GM21526 (cell line): Measurements from ENCODE around the gene PRUNE1.

ENCODE experiments used
- ATAC-seq: cut with Tn5 transposase; IDR thresholded peaks from one replicate; pipeline ENCODE4 v1.9.1; 2021; ENCODE audit warnings: moderate library complexity; ENCODE audit not compliant: unreplicated experiment, low FRiP score

PRUNE1 gene

DNA sequence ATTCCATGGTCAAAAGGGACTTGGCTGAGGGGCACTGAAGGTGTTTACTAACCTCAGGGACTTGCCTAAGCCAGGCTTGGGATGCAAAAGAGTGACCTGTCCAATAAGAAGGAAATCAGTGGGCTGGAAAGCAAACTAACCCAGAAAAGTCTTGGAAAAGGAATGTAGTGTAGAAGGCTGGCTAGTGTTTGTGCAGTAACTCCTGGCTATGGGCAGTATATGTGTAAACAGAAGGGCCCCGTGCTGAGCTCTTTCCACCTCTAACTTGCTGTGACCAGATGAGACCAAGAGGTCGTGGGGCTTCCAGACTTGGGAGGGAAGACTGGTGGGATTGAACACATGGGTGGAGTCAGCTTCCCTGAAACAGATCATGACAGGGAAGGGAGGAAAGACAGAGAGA, 5.6 kb upstream of the PRUNE1 start:
- no peak for ATAC-seq

GRCh38 chr1:151003180-151003579, 5.1 kb upstream of the PRUNE1 start:
- ATAC-seq: no peak

GRCh38 chr1:151005729-151006319, 2.4 kb upstream of the PRUNE1 start:
- no peak for ATAC-seq

DNA sequence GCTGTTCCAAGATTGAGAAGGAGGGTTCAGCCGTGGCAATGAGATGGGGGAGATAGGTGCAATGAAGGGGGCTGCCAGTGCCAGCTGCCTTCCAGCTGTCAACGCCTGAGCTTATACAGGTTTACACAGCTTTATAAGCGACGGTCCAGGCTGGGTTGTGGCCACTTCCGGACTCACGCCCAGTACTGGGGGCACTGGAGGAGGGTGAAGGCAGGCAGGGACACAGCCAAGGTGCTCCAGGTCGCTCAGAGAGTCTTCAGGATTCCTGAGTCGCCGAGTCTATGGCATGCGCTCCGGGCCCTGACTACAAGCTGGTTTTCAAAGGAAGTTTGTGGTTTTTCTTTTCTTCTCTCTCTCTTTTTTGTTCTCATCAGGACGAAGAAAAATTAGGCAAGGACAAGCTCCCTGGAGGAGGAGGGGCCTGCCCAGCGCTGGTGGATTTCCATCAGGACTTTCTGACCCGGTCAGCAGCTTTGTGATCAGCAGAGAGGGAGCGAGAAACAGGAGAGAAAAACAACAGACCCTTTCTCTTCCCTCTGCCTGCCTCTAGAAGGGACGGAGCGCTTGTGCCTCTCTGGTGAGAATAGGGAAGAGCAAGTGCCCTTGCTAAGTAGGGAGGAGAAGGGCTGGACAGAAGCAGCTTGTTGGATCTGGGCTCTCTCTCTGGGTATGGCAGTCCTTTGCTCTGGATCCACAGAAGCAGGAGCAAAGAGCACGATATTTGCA, 1.8 kb upstream of the PRUNE1 start, which contains the start of gene MINDY1:
Gene MINDY1, minus strand, starts transcription at position 576 of the 726 bp plus-strand sequence. CDS start 4,285 bp downstream, outside the sequence.
- no peak for ATAC-seq

GRCh38 chr1:151007853-151008243, 401 bp upstream of the PRUNE1 start:
- no peak for ATAC-seq

DNA sequence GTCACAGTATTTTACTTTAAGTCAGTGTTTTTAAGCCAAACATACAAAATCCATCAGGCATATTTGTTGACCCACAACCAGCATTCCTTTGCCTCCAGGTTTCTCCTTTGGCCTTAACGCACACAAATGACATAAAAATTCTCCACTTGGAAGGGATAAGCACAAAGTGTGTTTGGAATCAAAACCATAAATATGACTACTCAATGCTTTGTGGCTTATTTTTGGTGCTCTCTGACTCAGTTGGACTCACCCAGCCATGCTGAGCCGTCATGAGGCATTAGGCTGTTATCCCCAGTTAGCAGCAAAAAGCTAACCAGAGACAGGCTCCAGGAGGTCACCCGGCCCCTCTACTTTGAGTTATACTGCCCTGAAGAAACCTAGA, 948 bp downstream of the PRUNE1 start:
- ATAC-seq: no peak

GRCh38 chr1:151009674-151010345, 1.6 kb downstream of the PRUNE1 start:
- ATAC-seq: no peak

- no peak for ATAC-seq
These were observed 2.1 kb downstream of the PRUNE1 start for GRCh38 chr1:151010346-151010726.

GRCh38 chr1:151011154-151011850, 3.1 kb downstream of the PRUNE1 start:
- ATAC-seq: no peak

DNA sequence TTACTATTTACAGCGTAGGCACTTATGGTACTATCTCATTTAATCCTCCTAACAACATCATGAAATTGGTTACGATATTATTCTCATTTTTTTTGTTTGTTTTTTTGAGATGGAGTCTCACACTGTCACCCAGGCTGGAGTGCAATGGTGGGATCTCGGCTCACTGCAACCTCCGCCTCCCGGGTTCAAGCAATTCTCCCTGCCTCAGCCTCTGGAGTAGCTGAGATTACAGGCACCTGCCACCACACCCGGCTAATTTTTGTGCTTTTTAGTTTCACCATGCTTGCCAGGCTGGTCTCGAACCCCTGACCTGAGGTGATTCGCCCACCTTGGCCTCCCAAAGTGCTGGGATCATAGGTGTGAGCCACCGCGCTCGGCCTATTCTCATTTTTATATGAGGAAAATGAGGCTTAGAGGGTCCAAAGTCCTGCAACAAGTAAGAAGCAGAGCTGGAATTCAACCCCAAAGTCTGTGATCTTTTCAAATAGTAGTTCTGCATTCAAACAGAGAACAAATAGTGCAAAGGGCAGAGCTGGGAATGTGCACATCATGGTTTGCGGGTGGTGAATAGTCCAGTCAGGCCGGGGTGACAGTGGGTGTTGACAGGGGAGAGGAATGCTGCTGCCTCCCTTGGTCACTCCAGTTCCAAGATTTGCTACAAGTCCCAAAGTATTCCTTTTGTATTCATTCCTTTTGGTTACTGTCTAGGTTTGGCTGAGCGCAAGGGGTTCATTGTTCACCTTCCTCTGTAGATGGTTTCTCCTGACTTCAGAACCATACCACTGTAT, 4.6 kb downstream of the PRUNE1 start:
- no peak for ATAC-seq

- ATAC-seq: no peak
These were observed 5.3 kb downstream of the PRUNE1 start for GRCh38 chr1:151013518-151013917.

DNA sequence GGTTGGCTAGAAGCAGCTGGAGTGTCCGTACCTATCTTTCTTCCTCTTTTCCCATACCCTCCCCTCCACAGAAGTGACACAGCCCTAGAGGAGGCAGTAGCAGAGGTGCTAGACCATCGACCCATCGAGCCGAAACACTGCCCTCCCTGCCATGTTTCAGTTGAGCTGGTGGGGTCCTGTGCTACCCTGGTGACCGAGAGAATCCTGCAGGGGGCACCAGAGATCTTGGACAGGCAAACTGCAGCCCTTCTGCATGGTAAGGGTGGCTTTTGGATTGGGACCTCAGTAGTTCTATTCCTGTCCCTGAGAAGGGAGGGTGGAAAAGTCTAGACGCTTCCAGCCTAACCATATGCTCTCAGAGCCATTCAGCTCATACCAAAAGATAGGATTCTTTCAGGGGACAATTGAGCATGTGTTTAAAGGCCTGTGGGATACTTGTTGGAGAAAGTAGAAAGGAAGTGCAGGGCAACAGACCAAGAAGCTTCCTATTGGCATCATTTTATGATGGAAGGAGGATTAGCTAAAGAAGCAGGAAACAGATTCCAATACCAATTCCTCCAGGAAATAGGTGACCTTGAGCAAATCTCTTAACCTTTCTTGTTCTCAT, 16.4 kb downstream of the PRUNE1 start:
- ATAC-seq: no peak

GRCh38 chr1:151026460-151026859, 18.2 kb downstream of the PRUNE1 start:
- ATAC-seq: no peak

- ATAC-seq: no peak
These were observed 23.9 kb downstream of the PRUNE1 start for GRCh38 chr1:151032164-151032563.

DNA sequence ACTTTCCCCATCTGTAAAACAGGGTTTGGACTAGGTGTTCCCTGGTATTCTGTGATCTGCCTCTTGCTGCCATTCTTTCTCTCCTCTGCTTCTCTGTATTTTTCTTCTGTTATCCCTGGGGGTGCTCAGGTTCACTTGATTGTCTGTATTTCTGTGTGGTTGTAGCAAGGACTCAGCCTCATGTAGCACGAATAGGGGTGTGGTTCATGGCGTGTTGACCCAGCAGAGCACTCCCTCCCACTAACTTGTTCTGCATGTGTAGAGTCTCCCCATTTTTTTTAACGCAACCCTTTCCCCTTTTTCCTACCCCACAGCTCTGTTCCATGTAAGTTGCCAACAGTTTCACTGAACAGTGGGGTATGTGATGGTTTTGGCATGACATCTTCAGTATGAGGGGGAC, 26.9 kb downstream of the PRUNE1 start:
- no peak for ATAC-seq

GRCh38 chr1:151036356-151036755, 28.1 kb downstream of the PRUNE1 start, which contains the start of gene BNIPL:
Gene BNIPL, plus strand, starts transcription at chr1:151036586. Its CDS starts 140 bp downstream, at chr1:151036726.
- no peak for ATAC-seq

- ATAC-seq: no peak
These were observed 28.8 kb downstream of the PRUNE1 start for GRCh38 chr1:151037032-151037431.

DNA sequence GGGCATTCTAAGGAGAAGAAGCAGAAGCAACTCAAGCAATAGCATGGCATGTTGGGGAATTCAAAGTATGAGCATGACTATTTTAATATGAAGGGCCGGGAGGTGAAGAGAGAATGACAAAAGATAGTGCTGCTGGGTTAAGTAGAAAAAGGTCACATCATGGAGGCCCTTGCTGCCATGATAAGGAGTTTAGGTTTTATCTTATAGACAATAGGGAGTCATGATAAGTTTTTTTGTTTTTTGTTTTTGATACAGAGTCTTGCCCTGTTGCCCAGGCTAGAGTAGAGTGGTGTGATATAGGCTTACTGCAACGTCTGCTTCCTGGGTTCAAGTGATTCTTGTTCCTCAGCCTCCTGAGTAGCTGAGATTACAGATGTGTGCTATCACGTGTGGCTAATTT, 31.3 kb downstream of the PRUNE1 start:
- no peak for ATAC-seq

DNA sequence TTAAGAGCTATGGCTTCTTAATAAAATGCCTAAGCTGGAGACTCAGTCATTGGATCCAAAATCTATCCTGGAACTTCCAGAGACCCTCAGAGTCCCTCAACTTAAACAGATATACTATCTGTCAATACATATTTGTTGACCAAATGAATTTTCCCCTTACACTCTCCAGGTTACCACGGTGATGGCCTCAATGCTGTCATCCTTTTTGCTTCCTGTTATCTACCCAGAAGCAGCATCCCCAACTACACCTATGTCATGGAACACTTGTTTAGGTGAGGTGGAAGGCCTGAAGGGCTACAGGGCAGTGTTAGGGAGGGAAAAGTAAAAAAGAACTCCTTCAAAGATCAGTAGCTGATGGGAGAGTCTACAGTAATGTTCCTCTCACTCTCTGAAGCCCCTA, 34.9 kb downstream of the PRUNE1 start:
- no peak for ATAC-seq

- no peak for ATAC-seq
These were observed 39.3 kb downstream of the PRUNE1 start, which contains the start of gene C1orf56 for GRCh38 chr1:151047591-151047924. Gene C1orf56, plus strand, starts transcription at chr1:151047751. Its CDS starts 97 bp downstream, at chr1:151047848.
